ENCODE results near the gene DSE.
"Not testable (repeated sequence)": the region's sequence is repeated elsewhere in the genome, so short reads cannot be mapped to it uniquely, and the experiment has no call there.

DSE gene

GRCh38 chr6:116370760-116371119 lies at the start of gene DSE:
TSS of gene DSE (plus strand) at chr6:116370947. CDS start at chr6:116399251, 28,304 bp downstream.
- peak within 1 kb of the TSS; percentile 76 for H3K4me3 ChIP-seq (ENCODE audit: low read length)
- no peak for TF ChIP-seq CTCF (IDR thresholded peaks at IDR 0.05; ENCODE audit: insufficient read depth, low read depth, low read length, missing control alignments)
- peak; percentile 92 for DNase-seq (ENCODE audit: low read depth)

- DNase-seq (ENCODE audit: low read depth); H3K4me3 ChIP-seq (ENCODE audit: low read length): not testable (repeated sequence)
Measured at GRCh38 chr6:116321933-116322332, 48.8 kb upstream of the DSE start.

- TF ChIP-seq CTCF (IDR thresholded peaks at IDR 0.05; ENCODE audit: insufficient read depth, low read depth, low read length, missing control alignments) = no peak
- DNase-seq (ENCODE audit: low read depth) = no peak
- no peak overlapping the region for H3K4me3 ChIP-seq (ENCODE audit: low read length)
Measured at GRCh38 chr6:116323863-116324262, 46.9 kb upstream of the DSE start.

GRCh38 chr6:116325634-116326132 lies 45.1 kb upstream of the DSE start:
- not testable (repeated sequence) for H3K4me3 ChIP-seq (ENCODE audit: low read length); DNase-seq (ENCODE audit: low read depth)

GRCh38 chr6:116326181-116326671 lies 44.5 kb upstream of the DSE start:
- no peak overlapping the region for H3K4me3 ChIP-seq (ENCODE audit: low read length)
- TF ChIP-seq CTCF (IDR thresholded peaks at IDR 0.05; ENCODE audit: insufficient read depth, low read depth, low read length, missing control alignments) = no peak
- DNase-seq (ENCODE audit: low read depth) = no peak

GRCh38 chr6:116326996-116327395 lies 43.8 kb upstream of the DSE start:
- H3K4me3 ChIP-seq (ENCODE audit: low read length) = no peak overlapping the region
- TF ChIP-seq CTCF (IDR thresholded peaks at IDR 0.05; ENCODE audit: insufficient read depth, low read depth, low read length, missing control alignments) = no peak
- DNase-seq (ENCODE audit: low read depth) = no peak

GRCh38 chr6:116327803-116328527 lies 42.8 kb upstream of the DSE start:
- DNase-seq (ENCODE audit: low read depth) = no peak
- no peak overlapping the region for H3K4me3 ChIP-seq (ENCODE audit: low read length)
- TF ChIP-seq CTCF (IDR thresholded peaks at IDR 0.05; ENCODE audit: insufficient read depth, low read depth, low read length, missing control alignments) = no peak

GRCh38 chr6:116328528-116328903 lies 42.2 kb upstream of the DSE start:
- no peak for TF ChIP-seq CTCF (IDR thresholded peaks at IDR 0.05; ENCODE audit: insufficient read depth, low read depth, low read length, missing control alignments)
- DNase-seq (ENCODE audit: low read depth) = no peak
- no peak overlapping the region for H3K4me3 ChIP-seq (ENCODE audit: low read length)
